SK-N-SH treated with all-trans-retinoic acid at 6 μM for 48 hours (cell line): Measurements from ENCODE around the gene TSC22D1.

ENCODE experiments used
- ATAC-seq: fragments of 200-7000 bp; cut with Tn5 transposase; 3 replicates; pipeline ENCODE4 v1.9.1; 2020; ENCODE audit warnings: mild to moderate bottlenecking, moderate library complexity
- ARNTL ChIP-seq: fragments of 450-650 bp; formaldehyde crosslinking; IDR thresholded peaks from 2 replicates; pipeline ENCODE4 v1.5.0; 2020; ENCODE audit warnings: low read depth, mild to moderate bottlenecking, moderate library complexity, borderline replicate concordance
- BACH2 ChIP-seq: fragments of 250-450 bp; sonication (Bioruptor Pico); IDR thresholded peaks from 2 replicates; pipeline ENCODE4 v1.9.0; 2021; ENCODE audit warnings: mild to moderate bottlenecking, borderline replicate concordance
- CSDC2 ChIP-seq: fragments of 250-450 bp; sonication (Bioruptor Pico); IDR thresholded peaks from 2 replicates; pipeline ENCODE4 v1.5.0; 2020; ENCODE audit warnings: mild to moderate bottlenecking, moderate library complexity
- ESRRG ChIP-seq: fragments of 250-450 bp; sonication (Bioruptor Pico); IDR thresholded peaks from 2 replicates; pipeline ENCODE4 v1.6.1; 2021; ENCODE audit warnings: mild to moderate bottlenecking
- GLIS3 ChIP-seq: fragments of 250-450 bp; sonication (Bioruptor Pico); IDR thresholded peaks from 2 replicates; pipeline ENCODE4 v1.5.0; 2020; ENCODE audit warnings: mild to moderate bottlenecking, moderate library complexity
- ISL1 ChIP-seq: fragments of 250-450 bp; sonication (Bioruptor Pico); IDR thresholded peaks from 2 replicates; pipeline ENCODE4 v2.1.2; 2022; ENCODE audit warnings: mild to moderate bottlenecking, moderate library complexity
- OSR1 ChIP-seq: fragments of 250-450 bp; sonication (Bioruptor Pico); IDR thresholded peaks from 2 replicates; pipeline ENCODE4 v1.8.0; 2022; ENCODE audit warnings: moderate library complexity, mild to moderate bottlenecking, inconsistent platforms
- PPARA ChIP-seq: fragments of 250-450 bp; sonication (Bioruptor Pico); IDR thresholded peaks from 2 replicates; pipeline ENCODE4 v1.5.0; 2020; ENCODE audit warnings: mild to moderate bottlenecking, borderline replicate concordance
- RARB ChIP-seq: fragments of 250-450 bp; sonication (Bioruptor Pico); IDR thresholded peaks from 2 replicates; pipeline ENCODE4 v1.8.0; 2021; ENCODE audit warnings: mild to moderate bottlenecking, moderate library complexity
- SNAI2 ChIP-seq: fragments of 250-450 bp; sonication (Bioruptor Pico); IDR thresholded peaks from 2 replicates; pipeline ENCODE4 v1.5.0; 2020; ENCODE audit warnings: mild to moderate bottlenecking, moderate library complexity
- TCF4 ChIP-seq: fragments of 250-450 bp; sonication (Bioruptor Pico); IDR thresholded peaks from 2 replicates; pipeline ENCODE4 v1.8.0; 2021; ENCODE audit warnings: mild to moderate bottlenecking, moderate library complexity, borderline replicate concordance
- ZFP3 ChIP-seq: fragments of 250-450 bp; sonication (Bioruptor Pico); IDR thresholded peaks from 2 replicates; pipeline ENCODE4 v1.5.0; 2020; ENCODE audit warnings: mild to moderate bottlenecking, moderate library complexity
- ZFP30 ChIP-seq: fragments of 450-650 bp; formaldehyde crosslinking; IDR thresholded peaks from 2 replicates; pipeline ENCODE4 v1.5.0; 2022; ENCODE audit warnings: mild to moderate bottlenecking, moderate library complexity
- ZNF565 ChIP-seq: fragments of 450-650 bp; formaldehyde crosslinking; conservative IDR thresholded peaks from 2 replicates; pipeline ENCODE4 v1.5.0; 2020; ENCODE audit warnings: low read depth, mild to moderate bottlenecking, moderate library complexity
- ZNF70 ChIP-seq: fragments of 450-650 bp; formaldehyde crosslinking; IDR thresholded peaks from 2 replicates; pipeline ENCODE4 v1.5.0; 2020; ENCODE audit warnings: mild to moderate bottlenecking, moderate library complexity
- ZNF8 ChIP-seq: fragments of 450-650 bp; formaldehyde crosslinking; IDR thresholded peaks from 2 replicates; pipeline ENCODE4 v1.5.0; 2020; ENCODE audit warnings: mild to moderate bottlenecking, moderate library complexity
- TF ChIP-seq, protein P1 (sequence below): fragments of 250-450 bp; sonication (Bioruptor Pico); IDR thresholded peaks from 2 replicates; pipeline ENCODE4 v1.5.1; 2020; ENCODE audit warnings: low read depth, mild to moderate bottlenecking, moderate library complexity
- TF ChIP-seq, protein P2 (sequence below): fragments of 250-450 bp; sonication (Bioruptor Pico); IDR thresholded peaks from 2 replicates; pipeline ENCODE4 v1.5.1; 2021; ENCODE audit warnings: mild to moderate bottlenecking, moderate library complexity
- TF ChIP-seq, protein P3 (sequence below): fragments of 250-450 bp; sonication (Bioruptor Pico); IDR thresholded peaks from 2 replicates; pipeline ENCODE4 v1.8.0; 2021; ENCODE audit warnings: low read depth, mild to moderate bottlenecking, moderate library complexity, borderline replicate concordance
- TF ChIP-seq, protein P4 (sequence below): fragments of 250-450 bp; sonication (Bioruptor Pico); IDR thresholded peaks from 2 replicates; pipeline ENCODE4 v1.8.0; 2020; ENCODE audit warnings: mild to moderate bottlenecking, moderate library complexity, borderline replicate concordance

TSC22D1 gene

DNA sequence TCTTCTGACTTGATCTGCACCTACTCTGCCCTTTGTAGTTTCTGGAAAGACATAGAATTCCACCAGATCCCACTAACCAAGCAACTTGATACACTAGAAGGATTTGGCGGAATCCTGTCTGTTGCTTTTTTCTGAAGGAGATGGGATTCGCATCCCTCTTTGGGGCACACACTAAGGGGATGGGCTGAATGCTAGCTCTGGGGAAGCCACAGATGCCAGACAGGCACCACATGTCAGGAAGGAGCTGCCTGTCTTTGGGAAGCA, 150.4 kb downstream of the TSC22D1 start:
- no peak for TF ChIP-seq SNAI2
- no peak for TF ChIP-seq PPARA (CRISPR knock-in tag)
- no peak for TF ChIP-seq CSDC2 (CRISPR knock-in tag)
- TF ChIP-seq ESRRG (CRISPR knock-in tag) = no peak
- no peak for TF ChIP-seq ZFP30
- no peak for TF ChIP-seq GLIS3
- TF ChIP-seq ISL1 (CRISPR knock-in tag) = no peak
- ATAC-seq = no peak

DNA sequence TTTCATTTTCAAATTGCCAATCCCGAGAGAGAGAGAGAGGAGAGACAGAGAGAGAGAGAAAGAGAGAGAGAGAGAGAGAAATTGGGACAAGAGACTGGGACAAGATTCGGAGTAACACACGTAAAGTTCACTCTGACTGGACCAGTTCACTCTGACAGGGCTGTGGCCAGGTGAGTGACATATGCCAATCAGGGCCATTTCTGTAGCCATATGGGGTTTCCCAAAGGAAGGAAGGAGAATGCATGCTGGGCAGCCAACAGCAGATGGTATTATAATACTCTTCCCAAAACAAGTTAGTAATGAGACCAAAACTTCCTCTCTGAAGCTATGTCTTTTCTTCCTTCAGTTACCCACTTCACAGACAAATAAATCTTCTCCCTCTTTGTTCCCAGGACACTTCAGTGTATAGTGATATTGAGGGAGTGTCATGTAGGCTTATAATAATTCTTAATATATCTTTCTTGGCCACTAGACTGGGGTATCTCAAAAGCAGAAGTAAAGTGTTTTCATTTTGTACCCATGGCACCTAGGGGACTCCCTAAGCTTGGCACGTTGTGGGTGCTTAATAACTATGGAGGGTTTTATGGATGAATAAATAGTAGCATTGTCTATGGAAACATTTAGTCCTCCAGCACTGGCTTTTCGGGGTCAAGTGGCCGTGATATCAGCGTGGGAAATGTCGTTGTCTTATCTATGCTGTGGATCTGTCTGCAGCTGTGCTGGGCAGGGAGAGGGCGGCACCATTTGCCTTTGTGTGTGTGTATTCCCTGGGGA, 150.9 kb downstream of the TSC22D1 start:
- TF ChIP-seq ARNTL (CRISPR knock-in tag) (no peak), ZNF8 (CRISPR knock-in tag) (no peak), BACH2 (CRISPR knock-in tag) (no peak)
- ATAC-seq = no peak

DNA sequence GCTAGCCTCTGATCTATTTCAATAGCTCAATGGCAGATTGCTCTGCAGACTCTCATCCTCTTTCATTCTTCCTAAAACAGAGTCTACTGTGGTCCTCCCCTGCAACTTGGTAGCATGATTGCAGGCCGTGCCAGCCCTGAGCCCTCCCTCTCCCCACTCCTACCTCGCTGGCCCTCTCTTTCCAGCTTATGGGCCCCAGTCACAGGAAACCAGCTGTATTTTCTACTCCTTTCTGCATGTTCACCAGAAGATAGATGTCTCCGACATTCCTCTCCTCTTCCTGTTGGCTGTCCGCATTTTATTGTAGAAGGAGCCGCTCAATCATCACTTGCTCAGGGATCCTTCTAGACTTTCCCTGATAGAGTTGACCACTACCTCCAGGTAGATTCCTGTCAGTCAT, 152.3 kb downstream of the TSC22D1 start:
- ATAC-seq = no peak
- TF ChIP-seq ZFP3 (CRISPR knock-in tag) (no peak), ZFP30 (no peak), ZNF8 (CRISPR knock-in tag) (no peak), ESRRG (CRISPR knock-in tag) (no peak), RARB (CRISPR knock-in tag) (no peak), ARNTL (CRISPR knock-in tag) (no peak), BACH2 (CRISPR knock-in tag) (no peak), TCF4 (no peak), ZNF565 (CRISPR knock-in tag) (no peak)
- TF ChIP-seq, protein P1, sequence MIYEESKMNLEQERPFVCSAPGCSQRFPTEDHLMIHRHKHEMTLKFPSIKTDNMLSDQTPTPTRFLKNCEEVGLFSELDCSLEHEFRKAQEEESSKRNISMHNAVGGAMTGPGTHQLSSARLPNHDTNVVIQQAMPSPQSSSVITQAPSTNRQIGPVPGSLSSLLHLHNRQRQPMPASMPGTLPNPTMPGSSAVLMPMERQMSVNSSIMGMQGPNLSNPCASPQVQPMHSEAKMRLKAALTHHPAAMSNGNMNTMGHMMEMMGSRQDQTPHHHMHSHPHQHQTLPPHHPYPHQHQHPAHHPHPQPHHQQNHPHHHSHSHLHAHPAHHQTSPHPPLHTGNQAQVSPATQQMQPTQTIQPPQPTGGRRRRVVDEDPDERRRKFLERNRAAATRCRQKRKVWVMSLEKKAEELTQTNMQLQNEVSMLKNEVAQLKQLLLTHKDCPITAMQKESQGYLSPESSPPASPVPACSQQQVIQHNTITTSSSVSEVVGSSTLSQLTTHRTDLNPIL = no peak
- TF ChIP-seq, protein P2, sequence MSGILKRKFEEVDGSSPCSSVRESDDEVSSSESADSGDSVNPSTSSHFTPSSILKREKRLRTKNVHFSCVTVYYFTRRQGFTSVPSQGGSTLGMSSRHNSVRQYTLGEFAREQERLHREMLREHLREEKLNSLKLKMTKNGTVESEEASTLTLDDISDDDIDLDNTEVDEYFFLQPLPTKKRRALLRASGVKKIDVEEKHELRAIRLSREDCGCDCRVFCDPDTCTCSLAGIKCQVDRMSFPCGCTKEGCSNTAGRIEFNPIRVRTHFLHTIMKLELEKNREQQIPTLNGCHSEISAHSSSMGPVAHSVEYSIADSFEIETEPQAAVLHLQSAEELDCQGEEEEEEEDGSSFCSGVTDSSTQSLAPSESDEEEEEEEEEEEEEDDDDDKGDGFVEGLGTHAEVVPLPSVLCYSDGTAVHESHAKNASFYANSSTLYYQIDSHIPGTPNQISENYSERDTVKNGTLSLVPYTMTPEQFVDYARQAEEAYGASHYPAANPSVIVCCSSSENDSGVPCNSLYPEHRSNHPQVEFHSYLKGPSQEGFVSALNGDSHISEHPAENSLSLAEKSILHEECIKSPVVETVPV (CRISPR knock-in tag) = no peak

DNA sequence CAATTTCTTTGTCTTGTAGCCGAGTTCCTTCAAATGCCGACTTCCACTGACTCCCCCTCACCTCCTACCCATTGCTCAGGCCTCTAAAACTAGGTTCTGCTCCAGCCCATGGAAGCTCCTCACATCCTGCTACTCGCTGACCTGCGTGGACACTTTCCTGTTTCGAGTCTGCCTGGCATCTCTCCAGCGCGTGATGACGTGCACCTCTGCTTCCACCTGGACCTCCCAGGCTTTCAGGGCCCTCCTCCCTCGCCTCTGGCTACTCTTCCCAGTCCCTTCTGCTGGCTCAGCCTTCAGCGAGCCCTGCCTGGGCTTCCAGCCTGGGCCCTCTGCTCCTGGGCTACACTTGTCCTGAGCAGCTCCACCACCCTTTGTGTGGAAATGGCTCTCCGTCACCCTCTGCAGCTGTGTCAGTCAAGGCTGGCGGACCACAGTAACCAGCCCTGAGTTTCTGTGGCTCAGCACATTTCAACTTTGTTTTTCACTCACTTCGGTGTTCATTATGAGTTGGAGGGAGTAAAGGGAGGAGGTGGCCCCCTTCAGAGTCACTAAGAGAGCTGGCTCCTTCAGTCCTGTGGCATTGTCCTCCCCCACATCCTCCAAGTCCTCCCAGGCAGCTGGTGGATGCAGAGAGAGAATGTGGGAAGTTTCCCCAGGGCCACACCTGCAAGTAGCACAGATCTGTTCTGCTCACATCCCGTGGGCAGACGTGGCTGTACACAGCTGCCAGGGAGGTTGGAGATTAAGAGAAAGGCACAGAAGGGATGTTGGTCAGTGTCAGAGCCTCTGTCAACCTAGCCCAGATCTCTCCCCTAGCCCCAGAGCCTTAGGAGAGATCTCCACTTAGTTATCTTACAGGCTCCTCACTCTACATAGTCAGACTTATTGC, 153.1 kb downstream of the TSC22D1 start:
- TF ChIP-seq ZNF70 (CRISPR knock-in tag) = no peak
- no peak; the same call in 2 of the 3 replicates for ATAC-seq

DNA sequence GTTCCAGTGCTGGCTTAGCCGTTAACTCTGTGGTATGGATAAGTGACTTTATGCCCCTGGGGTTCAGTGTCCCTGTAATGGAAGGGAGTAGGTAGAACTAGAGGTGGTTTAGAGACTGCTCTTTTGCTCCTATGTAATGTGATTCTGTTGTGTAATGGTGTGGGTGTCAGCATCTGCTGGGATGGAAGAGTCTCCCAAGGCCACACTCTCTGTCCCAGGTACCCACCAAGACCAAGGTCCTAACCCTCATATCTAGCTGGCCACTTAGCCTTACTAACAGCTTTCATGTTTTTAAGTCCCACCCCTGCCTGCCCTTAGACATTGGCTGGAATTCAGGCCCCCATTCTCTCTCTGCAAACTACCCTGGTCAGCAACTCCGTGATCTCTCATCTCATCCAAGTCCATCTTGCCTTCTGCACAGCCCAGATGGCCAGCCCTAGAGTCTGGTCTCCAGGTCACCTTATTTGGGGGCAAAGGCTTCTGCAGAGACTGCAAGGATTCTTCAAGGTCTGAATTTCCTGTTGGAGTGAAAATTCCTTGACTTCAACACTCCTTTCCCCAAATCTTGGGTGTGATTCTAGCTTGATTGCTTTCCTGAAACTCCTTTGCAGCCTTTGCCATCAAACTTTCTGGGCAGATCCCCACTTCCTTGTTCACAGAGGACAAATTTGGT, 154.1 kb downstream of the TSC22D1 start:
- no peak for TF ChIP-seq PPARA (CRISPR knock-in tag)
- TF ChIP-seq, protein P1 = no peak
- no peak for TF ChIP-seq ZNF565 (CRISPR knock-in tag)
- no peak for TF ChIP-seq RARB (CRISPR knock-in tag)
- no peak for TF ChIP-seq OSR1 (CRISPR knock-in tag)
- TF ChIP-seq ZFP30 = no peak
- TF ChIP-seq, protein P3, sequence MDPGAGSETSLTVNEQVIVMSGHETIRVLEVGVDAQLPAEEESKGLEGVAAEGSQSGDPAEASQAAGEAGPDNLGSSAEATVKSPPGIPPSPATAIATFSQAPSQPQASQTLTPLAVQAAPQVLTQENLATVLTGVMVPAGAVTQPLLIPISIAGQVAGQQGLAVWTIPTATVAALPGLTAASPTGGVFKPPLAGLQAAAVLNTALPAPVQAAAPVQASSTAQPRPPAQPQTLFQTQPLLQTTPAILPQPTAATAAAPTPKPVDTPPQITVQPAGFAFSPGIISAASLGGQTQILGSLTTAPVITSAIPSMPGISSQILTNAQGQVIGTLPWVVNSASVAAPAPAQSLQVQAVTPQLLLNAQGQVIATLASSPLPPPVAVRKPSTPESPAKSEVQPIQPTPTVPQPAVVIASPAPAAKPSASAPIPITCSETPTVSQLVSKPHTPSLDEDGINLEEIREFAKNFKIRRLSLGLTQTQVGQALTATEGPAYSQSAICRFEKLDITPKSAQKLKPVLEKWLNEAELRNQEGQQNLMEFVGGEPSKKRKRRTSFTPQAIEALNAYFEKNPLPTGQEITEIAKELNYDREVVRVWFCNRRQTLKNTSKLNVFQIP (CRISPR knock-in tag) = no peak
- TF ChIP-seq CSDC2 (CRISPR knock-in tag) = no peak
- TF ChIP-seq, protein P2 (CRISPR knock-in tag) = no peak
- TF ChIP-seq, protein P4, sequence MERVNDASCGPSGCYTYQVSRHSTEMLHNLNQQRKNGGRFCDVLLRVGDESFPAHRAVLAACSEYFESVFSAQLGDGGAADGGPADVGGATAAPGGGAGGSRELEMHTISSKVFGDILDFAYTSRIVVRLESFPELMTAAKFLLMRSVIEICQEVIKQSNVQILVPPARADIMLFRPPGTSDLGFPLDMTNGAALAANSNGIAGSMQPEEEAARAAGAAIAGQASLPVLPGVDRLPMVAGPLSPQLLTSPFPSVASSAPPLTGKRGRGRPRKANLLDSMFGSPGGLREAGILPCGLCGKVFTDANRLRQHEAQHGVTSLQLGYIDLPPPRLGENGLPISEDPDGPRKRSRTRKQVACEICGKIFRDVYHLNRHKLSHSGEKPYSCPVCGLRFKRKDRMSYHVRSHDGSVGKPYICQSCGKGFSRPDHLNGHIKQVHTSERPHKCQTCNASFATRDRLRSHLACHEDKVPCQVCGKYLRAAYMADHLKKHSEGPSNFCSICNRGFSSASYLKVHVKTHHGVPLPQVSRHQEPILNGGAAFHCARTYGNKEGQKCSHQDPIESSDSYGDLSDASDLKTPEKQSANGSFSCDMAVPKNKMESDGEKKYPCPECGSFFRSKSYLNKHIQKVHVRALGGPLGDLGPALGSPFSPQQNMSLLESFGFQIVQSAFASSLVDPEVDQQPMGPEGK (CRISPR knock-in tag) = no peak
- no peak for TF ChIP-seq ZFP3 (CRISPR knock-in tag)
- TF ChIP-seq ZNF8 (CRISPR knock-in tag) = no peak
- no peak for TF ChIP-seq SNAI2
- no peak for TF ChIP-seq TCF4
- TF ChIP-seq ARNTL (CRISPR knock-in tag) = no peak
- no peak for TF ChIP-seq ZNF70 (CRISPR knock-in tag)
- no peak for TF ChIP-seq ISL1 (CRISPR knock-in tag)
- ATAC-seq = no peak
